Stimulated activated CD8-positive, alpha-beta memory T cell treated with anti-CD3 and anti-CD28 coated beads, Interleukin-12 subunit alpha, Interleukin-12 subunit beta, amount 100 ng/mL, for 1 hour (primary cell): Measurements from ENCODE around the gene MRTFB.
"Not testable (repeated sequence)": the region's sequence is repeated elsewhere in the genome, so short reads cannot be mapped to it uniquely, and the experiment has no call there.

ENCODE experiments used
- DNase-seq: peaks from one replicate; pipeline ENCODE4 v3.0.0-alpha.2; 2020; ENCODE audit warnings: low read depth

The MRTFB gene

DNA sequence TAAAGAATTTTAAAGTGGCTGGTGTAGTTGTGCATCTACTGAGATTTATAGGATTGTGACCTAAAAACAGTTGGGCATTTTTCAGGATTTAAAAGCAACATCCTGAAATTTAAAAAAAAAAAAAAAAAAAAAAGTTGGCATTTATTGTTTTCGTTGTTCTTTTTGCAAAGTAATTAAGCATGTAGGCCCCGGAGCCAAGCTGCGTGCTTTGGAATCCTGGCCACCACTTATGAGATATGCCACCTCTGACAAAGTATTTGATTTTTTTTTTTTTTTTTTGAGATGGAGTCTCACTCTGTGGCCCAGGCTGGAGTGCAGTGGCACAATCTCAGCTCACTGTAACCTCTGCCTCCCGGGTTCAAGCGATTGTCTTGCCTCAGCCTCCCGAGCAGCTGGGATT, 112.8 kb downstream of the MRTFB start:
- DNase-seq: not testable (repeated sequence)

DNA sequence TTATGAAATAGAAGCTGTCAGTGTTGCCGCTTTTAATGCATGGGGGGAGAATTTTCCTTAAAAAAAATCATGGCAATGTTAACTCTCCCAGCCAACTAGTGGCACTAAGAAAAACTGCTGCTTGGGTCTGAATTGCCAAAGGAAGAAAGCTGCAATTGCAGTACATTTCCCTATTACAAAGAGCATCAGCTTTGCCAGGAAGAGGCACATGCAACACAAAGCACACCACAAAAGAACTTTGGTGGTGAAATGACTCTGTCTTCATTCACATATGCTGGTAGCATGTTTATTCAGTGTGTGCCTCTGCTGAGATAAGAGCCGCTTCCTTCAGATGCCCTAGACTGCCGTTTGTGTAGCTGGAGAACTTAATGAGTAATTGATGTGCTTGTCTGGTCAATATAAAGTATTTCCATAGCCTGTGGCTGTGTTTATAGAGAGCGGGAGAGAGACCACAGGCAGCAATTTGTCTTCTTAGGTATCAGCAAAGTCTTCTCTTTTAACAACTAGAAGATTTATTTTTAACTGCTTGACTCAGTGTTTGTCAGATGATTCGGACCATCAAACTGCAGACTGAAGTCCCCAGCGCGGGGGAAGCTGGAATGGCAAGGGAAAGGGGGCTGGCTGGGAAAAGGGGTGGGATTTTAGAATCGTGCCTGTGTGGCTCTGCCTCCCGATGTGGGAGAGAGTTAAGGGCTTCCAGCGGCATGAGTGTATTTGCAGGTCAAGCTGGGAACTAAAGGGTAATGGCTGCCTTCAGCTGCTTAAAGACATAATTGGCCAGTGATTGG, 115.1 kb downstream of the MRTFB start:
- DNase-seq: no peak

DNA sequence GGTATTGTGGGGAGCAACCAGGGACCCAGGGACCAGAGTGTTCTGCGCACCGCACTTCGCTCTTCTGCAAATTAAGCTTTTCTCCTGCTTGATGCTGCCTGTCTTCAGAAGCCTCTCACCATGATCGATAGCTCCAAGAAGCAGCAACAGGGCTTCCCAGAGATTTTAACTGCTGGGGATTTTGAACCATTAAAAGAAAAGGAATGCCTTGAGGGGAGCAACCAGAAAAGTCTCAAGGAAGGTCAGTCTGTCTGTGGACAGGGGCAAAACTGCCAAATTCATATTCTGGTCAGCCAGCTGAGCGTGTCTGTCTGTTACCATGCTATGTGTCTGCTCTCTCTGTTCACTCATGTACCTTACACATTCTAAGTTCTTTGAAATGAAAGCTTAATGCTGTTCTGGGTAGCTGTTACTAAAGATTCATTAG, 115.7 kb downstream of the MRTFB start:
- DNase-seq: no peak

DNA sequence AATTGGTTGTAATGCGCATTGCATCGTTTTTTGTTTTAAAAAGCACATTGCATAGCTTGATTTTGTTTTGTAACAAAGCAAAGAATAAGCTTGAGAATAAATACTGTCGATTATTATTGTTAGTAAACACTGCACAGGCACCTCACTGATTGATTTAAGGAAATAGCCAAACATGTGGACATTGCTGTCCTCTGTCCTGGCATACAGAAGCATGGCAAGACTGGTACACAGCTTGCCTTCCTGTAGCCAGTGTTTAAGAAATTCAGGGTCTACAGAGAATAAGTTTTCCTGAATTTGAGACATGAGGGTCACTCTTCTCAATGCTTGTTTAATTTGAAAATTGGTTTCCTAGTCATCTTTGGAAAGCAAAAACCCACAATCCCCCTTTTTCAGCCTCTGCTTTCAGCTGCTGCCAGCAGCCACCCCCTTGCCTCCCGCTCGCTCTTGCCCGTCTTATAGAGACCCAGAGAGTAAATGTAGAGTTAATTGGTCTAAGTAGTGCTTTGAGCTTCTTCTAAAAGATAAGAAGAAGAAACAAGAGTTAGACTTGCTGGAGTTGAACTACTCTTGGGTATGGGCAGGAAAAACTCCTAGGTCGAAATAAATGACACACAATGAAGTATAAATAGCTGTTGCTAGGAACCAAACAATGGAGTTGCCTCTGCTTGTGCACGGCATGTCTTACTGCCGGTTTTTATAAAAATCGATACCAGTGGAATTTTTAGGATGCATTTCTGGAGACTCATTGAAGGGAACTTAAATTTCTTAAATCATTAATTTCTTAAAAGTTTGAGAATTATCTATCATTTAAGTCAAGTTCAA, 116.6 kb downstream of the MRTFB start:
- DNase-seq: no peak

DNA sequence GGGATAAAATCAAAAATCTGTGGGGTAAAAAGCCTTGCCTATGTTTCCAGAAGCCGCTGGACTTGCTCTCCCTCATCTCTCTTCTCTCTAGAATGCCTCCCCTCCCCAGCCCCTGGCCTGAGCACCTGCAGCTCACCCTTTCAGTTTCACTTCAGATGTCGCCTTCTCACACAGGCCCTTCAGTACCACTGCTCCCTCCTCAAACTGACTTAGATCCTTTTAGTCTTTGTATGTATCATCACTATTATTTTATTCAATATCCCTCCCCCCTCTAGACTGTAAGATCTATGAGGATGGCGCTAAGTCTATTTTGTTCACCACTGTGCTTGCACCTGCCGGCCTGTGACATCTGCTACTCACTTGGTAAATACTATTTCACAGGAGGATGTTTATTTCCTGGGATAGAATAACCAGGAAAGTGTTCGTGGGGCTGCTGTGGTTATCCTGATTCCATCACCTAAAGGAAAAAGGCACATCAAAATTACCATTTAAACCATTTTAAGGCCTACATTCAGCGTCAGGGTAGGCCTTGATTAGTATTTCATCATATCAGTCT, 122.3 kb downstream of the MRTFB start:
- DNase-seq: no peak

GRCh38 chr16:14194721-14195120, 123.6 kb downstream of the MRTFB start:
- no peak for DNase-seq

- no peak for DNase-seq
Observed at GRCh38 chr16:14196011-14196410, 124.9 kb downstream of the MRTFB start.

DNA sequence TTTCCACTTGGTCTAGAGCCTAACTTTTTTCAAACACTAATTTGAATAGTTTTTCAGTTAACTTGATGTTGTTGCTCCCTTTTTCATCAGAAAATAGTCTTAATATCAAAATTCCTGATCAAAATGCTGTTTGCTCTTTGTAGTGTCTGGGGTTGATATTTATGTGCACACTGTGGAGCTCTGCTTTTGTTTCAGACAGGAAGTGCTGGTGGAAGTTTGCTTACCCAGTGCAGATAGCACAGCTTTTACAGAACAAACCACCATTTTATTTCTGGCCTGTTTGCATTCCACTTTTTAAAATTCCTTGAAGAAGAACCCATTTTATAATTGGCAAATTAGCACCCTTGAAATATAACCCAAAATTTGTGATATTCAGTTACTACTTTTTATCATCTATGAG, 125.4 kb downstream of the MRTFB start:
- no peak for DNase-seq

DNA sequence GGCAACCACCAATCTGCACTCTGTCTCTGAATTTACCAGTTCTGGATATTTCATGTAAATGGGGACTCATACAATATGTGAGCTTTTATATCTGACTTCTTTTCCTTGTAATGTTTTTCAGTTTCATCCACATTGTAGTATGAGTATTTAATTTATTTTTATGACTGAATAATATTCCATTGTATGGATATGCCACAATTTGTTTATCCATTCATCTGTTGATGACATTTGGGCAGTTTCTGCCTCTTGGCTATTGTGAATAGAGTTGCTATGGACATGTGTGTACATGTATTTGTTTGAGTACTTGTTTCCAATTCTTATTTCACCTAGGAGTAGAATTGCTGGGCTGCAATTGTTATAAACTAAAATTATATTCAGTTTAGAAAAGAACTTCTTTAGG, 126.9 kb downstream of the MRTFB start:
- DNase-seq: no peak

DNA sequence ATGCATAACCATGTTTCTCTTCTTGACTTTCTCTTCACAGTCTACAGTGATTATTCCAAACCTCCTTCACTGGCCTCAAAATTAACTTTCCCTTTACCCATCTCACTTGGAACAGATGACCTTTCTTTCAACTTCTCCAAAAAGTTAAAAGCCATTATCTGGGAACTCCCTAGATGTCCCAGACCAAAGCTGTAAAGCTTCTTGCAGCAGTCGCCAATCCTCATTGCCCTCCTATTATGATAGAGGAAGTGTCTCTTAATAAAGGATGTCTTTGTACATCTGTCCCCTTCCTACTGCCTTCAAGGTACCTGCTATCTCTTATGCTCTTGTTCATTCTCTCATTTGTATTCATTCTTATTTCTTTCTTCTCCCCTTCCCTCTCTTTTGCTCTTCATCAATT, 127.5 kb downstream of the MRTFB start:
- no peak for DNase-seq

DNA sequence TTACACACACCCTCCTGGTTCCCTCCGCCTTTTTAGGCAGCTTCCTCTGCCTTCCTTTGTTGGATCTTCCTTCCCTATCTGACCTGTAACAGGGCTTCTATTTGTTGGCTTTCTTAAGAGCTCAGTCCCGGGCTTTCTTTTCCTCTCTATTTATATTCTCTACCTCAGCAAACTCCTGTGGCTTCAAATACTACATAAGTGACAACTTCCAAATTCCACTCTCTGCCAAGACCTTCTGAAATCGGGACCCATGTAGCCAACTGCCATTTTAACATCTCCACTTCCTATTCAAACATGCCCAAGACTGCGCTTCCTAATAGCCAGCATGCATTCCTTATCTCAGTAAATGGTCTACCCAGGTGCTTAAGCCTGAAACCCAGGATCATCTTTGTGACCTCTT, 128.1 kb downstream of the MRTFB start:
- DNase-seq: no peak

DNA sequence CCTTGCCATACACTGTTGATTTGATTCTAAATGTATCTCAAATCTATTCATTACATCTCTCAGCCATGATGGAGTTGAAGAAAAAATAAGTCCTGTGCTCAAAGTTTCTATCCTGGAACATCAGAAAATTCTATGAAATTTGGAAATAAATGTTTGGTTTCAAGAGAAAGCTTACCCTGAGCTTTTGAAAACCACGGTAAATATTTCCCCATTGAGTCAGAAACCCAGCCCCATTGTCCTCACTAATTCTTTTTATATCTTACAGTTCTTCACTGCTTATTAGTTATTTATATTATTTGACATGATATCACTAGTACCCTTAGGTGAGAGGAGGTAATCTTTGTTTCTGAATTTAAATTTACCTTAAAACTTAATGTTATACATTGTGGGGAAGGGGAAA, 128.5 kb downstream of the MRTFB start:
- DNase-seq: no peak

GRCh38 chr16:14202095-14202494, 131.0 kb downstream of the MRTFB start:
- DNase-seq: no peak

- no peak for DNase-seq
Observed at GRCh38 chr16:14202697-14203096, 131.6 kb downstream of the MRTFB start.

DNA sequence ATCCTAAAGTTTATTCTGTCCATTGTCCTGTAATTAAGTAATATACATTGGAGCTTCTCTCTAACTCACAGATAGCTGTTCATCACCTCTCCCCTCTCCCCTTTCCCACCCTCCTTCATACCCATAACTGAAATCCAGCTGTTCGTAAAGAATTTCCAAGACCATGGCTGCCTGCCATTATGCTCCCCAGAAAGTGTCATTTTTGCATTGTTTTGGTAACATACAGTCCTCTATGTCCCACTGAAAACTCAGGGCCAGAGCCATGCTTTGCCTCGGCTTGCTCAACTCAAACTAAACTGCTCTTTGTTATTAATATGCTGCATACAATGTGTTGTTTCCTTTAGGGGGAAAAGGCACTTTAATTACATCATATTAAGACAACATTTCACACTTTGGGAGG, 132.0 kb downstream of the MRTFB start:
- no peak for DNase-seq

DNA sequence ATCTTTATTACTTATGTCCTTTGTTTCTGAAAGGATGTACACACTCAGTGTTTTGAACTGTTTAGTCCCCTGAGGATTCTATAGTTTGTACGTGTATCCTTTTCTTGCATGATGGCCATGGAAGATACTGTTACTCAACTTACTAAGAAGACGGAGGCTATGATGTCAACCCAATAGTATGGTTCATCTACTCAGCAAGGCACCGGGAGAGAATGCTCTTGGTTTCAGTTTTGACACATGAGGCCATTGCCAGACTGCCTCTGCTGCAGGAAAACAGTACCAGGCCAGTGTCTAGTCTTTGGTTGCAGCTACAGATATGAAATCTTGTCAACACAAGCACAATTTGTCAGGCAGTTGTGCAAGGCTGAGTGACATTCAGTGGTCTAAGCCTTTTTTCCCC, 134.5 kb downstream of the MRTFB start:
- DNase-seq: no peak

GRCh38 chr16:14211856-14212543, 140.9 kb downstream of the MRTFB start:
- no peak for DNase-seq

DNA sequence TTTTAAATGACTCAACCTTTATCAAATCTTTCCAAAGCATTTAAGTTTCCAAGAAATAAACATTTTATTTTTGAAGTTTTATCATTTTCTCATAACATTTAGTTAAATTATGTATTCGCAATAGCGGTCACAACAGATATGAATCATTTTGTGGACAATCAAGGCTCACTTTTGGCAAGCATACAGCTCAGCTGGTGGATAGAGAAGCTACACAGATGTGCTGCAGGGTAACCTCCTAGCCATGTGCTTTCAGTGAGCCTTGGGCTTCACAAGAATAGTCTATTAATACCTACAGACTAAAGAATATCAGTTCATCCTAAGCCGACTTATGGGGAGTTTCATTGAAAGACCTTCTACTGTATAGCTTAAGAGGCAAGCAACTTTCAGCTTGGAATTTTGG, 144.8 kb downstream of the MRTFB start:
- no peak for DNase-seq

DNA sequence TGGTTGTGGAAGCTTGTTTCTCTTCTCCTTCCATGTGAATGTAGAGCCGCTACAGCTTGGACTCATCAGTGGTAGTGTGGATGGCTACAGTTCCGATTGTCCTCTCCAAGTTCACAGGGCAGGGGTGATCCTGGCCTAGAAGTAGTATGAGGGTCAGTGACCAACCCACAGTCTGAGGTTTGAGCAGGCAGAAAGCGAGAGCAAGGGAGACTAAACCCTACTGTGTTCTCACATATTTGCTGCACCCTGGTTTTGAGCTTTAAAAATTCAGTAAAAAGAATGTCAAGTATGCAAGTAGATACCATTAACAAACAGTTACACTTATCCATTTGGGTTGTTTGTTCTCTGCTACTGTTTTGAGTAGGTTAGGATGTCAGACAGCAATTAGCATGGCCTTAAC, 148.9 kb downstream of the MRTFB start:
- DNase-seq: no peak

DNA sequence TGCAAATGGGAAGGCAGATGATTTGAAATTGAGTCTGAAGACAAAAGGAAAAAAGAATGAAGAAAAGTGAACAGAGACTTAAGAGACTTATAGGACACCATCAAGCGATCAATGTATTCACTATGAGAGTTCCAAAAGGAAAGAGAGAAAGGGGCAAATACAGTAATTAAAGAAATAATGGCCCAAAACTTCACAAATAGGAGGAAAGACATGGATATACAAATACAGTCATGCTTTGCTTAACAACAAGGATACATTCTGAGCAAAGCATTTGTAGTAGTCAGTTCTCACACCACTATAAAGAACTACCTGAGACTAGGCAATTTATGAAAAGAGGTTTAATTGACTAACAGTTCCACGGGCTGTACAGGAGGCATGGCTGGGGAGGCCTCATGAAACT, 152.5 kb downstream of the MRTFB start:
- DNase-seq: no peak

- no peak for DNase-seq
Observed at GRCh38 chr16:14225457-14225856, 154.3 kb downstream of the MRTFB start.

DNA sequence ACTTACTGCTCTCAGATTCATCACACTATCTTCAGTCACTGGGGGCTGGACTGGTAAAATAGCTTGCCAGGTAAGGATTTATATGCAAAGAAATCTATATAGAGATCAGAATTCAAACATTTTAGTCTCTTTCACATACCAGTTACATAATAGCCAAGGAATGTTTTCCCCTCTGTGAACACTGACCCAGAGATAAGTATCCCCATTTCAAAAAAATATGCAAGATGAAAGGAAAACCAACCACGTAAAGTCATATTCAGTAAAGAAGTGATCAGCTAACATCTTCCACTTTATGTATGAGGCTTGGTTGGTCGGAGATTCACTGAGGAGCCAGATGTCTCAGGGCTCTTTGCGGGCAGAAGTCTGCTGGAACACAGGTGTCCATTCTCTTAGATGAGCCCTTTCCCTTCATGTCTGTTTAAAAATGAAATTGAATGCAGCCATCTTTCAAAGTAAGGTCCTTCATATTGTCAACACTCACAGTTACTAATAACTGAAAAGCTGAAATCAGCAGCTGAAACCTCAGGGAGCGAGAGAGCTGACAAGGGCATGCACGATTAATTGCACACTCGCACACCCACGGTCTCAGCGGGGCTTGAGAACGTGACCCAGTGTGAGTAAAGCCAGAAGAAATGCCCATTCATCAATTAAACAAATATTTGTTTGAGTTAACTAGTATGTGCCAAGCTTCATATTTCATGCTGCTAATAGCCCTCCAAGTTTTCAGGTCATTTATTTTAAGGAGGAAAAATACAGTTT, 161.2 kb downstream of the MRTFB start:
- no peak for DNase-seq
